HG02588 (cell line): ENCODE data around the gene FMO1.
A peak's percentile ranks its signal among the peaks of the same experiment; 100 is the strongest.
"Not testable (repeated sequence)": the region's sequence is repeated elsewhere in the genome, so short reads cannot be mapped to it uniquely, and the experiment has no call there.

ENCODE experiments used
- ATAC-seq: cut with Tn5 transposase; IDR thresholded peaks from one replicate; pipeline ENCODE4 v1.9.1; 2021; ENCODE audit warnings: mild to moderate bottlenecking, moderate library complexity; ENCODE audit not compliant: unreplicated experiment

Gene FMO1

DNA sequence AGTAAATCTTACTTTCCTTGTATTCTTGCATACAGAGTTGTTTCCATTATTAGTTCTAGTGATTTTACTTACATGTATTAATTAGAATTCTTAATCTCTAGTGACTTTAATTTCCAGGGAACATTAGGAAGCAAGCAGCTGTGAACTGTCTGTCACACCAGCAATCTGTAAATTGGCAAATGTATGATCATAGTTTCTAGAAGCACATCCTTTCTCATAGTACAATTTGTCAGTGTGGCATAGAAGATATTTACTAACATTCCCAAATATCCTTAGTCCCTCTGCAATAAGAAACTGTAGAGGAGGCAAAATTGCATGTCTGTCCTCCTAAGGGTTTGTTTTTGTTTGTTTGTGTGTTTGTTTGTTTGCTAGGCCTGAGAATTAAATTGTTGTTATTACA, 17.0 kb upstream of the FMO1 start:
- ATAC-seq, result no peak

DNA sequence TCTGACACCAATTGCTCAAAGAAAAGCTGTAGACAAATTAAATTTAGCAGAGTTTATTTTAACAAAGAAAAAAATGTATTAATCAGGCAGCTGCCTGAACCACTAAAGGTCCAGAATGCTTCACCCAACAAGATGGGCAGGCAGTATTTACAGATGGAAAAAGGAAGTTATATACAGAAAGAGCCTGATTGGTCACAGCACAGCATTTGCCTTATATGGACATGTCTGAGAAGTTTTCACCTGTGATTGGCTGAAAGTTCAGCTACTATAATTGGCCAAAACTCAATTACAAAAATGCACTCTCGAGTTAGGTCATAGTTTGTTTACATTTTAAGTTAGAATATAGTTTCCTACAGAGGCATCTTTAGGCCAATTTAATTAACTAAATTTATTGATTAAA, 15.1 kb upstream of the FMO1 start:
- no peak for ATAC-seq

GRCh38 chr1:171236231-171236630, 12.1 kb upstream of the FMO1 start:
- ATAC-seq, result not testable (repeated sequence)

GRCh38 chr1:171243878-171244277, 4.4 kb upstream of the FMO1 start:
- ATAC-seq, result no peak

GRCh38 chr1:171245458-171246064, 2.7 kb upstream of the FMO1 start:
- peak; percentile 72 for ATAC-seq

DNA sequence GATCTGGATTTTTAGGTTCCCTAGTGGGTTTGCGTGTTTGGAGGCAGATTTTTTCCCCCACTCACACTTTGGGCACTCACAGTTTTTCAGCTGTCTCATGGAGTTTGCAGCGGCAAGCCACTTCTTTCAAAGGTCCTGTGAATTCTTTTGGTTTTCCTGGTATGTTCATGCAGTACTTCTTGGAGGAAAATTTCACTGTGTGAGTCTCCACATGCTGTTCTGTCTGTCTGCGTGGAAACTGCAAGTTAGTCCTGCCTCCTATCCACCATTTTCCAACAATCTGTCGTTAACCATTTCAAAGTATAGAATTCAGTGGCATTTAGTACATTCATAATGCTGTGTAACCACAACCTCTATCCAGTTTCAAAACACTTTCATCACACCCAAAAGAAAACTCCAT, 793 bp upstream of the FMO1 start:
- no peak for ATAC-seq

DNA sequence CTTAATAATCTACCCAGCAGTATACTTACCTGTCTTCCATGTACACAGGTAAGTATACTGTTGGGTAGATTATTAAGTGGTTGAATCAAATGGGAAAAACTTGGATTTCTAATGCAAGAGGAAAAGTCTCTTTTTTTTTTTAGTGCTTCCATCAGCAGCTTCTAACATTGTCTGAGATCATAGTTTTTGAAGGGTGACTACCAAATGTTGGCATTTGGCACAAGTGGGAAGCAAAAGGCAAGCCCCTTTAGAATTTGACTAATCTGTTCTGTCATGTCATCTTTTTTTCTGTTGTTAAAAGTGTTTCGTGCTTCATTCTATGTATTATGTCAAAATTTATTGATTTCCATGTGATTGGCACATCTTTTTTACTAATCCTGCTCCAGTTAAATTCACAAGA, 547 bp downstream of the FMO1 start:
- ATAC-seq, result no peak

DNA sequence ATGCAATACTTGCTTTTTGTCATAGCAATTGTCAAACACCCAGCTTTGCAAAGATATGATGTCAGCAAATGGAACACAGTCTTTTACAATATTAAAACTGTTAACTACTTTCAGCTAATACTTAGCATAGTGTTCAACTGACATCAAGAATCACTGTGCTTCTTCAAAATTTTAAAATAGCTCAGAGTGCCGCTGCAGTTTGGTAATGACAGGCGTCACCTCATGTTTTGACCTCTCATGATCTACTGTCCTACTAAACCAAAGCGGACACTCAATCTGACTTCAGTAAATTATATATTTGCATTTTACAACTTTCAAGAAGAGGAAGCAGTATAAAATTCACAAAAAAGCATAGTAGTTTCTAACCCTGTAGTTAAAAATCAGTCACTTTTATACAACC, 2.0 kb downstream of the FMO1 start:
- ATAC-seq, result no peak

GRCh38 chr1:171251042-171251951, 3.0 kb downstream of the FMO1 start:
- peak; percentile 62 for ATAC-seq

GRCh38 chr1:171251952-171252300, 3.6 kb downstream of the FMO1 start:
- no peak for ATAC-seq

DNA sequence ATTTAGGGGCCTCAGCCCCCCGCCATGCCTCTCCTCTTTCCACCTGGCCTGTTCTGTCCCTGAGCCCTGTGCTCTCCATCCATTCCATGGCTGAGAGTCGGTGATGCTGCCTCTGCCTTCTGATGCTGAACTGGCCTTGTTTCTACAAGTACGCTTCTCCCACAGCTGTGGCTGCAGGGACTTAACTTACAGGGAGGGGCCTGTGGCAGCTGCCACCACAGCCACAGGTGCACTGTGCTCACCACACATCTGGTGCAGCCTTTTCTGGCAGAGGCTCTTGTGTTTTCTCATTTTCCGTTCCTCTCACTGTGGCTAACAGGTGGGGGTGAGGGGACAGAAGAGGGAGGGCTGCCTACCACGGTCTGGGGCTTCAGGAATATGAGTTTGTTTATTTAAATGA, 4.2 kb downstream of the FMO1 start:
- peak; percentile 93 for ATAC-seq

GRCh38 chr1:171254859-171255258, 6.6 kb downstream of the FMO1 start:
- no peak for ATAC-seq

DNA sequence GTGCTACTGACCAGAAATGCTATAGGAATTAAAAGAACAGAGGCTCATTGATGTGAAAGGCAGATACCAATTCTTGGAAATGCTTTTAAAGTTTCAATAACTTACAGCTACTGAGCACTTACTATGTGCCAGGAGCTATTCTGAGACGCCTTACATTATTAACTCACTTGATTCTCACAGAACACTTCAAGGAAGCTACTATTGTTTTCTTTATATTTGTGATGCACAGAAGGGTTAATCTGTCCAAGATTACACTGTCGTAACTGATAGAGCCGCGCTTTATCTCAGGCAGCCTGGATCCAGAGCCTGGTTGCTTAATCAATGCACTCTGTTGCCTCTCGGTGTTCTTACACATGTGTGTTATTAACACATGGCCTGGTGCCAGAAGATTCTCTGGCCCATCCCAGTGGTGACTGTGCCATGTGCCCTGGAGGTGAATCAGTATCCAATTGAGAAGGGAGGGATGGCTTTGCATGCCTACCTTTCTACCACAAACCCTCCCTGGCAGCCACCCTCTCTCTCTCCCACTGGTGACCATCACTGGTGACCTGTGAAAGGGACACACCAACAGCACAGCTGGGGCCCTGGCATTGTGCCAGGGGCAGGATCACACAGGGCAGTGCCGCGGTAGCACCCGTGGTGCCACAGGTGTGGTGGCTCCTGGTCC, 8.8 kb downstream of the FMO1 start:
- ATAC-seq, result no peak

DNA sequence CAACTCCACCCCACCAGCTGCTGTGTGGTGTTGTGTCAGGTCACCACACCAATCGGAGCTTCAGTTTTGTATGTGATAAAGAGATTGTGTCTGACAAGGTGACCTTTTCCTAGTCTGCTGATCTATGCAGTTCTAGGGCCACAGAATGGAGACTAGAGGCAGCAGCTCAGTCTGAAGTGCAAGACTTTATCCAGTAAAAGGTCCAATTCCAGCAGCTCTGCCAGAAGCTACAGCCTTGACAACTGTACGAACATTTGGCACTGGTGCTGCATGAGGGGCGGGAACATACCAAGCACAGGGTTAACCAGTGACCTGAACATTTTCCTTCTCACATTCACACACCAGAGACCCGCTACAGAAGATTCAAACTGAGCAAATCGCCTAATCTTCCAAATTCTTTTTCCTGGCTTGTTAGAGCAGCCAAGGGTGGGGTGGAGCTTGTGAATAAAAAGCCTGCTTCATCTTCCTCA, 9.3 kb downstream of the FMO1 start:
- no peak for ATAC-seq

- no peak for ATAC-seq
These were observed 10.1 kb downstream of the FMO1 start for GRCh38 chr1:171258429-171258828.

- ATAC-seq, result no peak
These were observed 10.6 kb downstream of the FMO1 start for GRCh38 chr1:171258943-171259342.

GRCh38 chr1:171261336-171261735, 13.0 kb downstream of the FMO1 start:
- ATAC-seq, result no peak

DNA sequence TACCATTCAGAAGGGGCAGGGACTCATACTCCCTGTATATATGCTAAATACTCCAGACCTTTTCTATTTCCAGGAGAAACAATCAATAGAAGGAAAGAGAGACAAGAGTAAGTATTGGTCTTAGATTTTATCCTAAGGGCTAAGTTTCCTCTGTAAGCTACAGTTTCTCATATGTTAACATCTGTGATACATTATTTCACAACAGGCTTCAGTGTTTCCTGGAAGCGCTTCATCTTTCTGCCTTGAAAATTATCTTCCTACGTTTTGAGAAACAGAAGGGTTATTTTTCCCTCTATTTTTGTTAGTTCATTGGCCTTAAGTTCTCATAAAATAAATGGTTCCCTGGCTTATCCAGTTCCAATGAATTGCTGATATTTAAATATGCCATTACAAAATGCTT, 15.6 kb downstream of the FMO1 start:
- ATAC-seq, result no peak

- ATAC-seq, result no peak
These were observed 17.4 kb downstream of the FMO1 start for GRCh38 chr1:171265686-171266085.

- ATAC-seq, result no peak
These were observed 18.6 kb downstream of the FMO1 start for GRCh38 chr1:171266930-171267329.

DNA sequence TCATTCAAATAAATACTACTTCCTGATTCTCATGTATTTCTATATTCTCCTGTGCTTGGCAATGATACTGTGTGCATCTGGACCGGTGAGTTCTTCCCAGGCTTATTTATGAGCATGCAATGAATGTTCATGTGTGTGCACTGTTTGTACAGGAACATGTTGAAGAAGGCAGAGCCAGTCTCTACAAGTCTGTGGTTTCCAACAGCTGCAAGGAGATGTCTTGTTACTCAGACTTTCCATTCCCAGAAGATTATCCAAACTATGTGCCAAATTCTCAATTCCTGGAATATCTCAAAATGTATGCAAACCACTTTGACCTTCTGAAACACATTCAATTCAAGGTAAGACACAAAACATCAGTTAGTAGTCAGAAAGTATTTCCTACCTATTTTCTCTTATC, 19.1 kb downstream of the FMO1 start:
- no peak for ATAC-seq

GRCh38 chr1:171270806-171271205, 22.5 kb downstream of the FMO1 start:
- ATAC-seq, result no peak
